GM12892 (cell line): ENCODE results near the gene ABLIM1.

Source experiments
- POLR2A ChIP-seq: IDR thresholded peaks from 2 replicates; pipeline ENCODE4 v1.6.1; 2011; ENCODE audit warnings: low read depth, low read length, control low read depth
- POLR2AphosphoS5 ChIP-seq: IDR thresholded peaks from 2 replicates; pipeline ENCODE4 v1.6.1; 2011; ENCODE audit warnings: low read depth, low read length, control low read depth
- TAF1 ChIP-seq: IDR thresholded peaks from 2 replicates; pipeline ENCODE4 v1.6.1; 2011; ENCODE audit warnings: low read depth, mild to moderate bottlenecking, control low read depth, low read length, borderline replicate concordance

GRCh38 chr10:114495303-114495702 lies 162.8 kb downstream of the ABLIM1 start:
- no peak for TF ChIP-seq POLR2AphosphoS5
- no peak for TF ChIP-seq POLR2A
- no peak for TF ChIP-seq TAF1
